GM21576 (cell line): ENCODE data around the gene MYADM.
A peak's percentile ranks its signal among the peaks of the same experiment; 100 is the strongest.
"Not testable (repeated sequence)": the region's sequence is repeated elsewhere in the genome, so short reads cannot be mapped to it uniquely, and the experiment has no call there.

Source experiments
- ATAC-seq: cut with Tn5 transposase; IDR thresholded peaks from one replicate; pipeline ENCODE4 v1.9.1; 2021; ENCODE audit warnings: mild to moderate bottlenecking, moderate library complexity; ENCODE audit not compliant: unreplicated experiment

The MYADM gene, protein sequence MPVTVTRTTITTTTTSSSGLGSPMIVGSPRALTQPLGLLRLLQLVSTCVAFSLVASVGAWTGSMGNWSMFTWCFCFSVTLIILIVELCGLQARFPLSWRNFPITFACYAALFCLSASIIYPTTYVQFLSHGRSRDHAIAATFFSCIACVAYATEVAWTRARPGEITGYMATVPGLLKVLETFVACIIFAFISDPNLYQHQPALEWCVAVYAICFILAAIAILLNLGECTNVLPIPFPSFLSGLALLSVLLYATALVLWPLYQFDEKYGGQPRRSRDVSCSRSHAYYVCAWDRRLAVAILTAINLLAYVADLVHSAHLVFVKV

DNA sequence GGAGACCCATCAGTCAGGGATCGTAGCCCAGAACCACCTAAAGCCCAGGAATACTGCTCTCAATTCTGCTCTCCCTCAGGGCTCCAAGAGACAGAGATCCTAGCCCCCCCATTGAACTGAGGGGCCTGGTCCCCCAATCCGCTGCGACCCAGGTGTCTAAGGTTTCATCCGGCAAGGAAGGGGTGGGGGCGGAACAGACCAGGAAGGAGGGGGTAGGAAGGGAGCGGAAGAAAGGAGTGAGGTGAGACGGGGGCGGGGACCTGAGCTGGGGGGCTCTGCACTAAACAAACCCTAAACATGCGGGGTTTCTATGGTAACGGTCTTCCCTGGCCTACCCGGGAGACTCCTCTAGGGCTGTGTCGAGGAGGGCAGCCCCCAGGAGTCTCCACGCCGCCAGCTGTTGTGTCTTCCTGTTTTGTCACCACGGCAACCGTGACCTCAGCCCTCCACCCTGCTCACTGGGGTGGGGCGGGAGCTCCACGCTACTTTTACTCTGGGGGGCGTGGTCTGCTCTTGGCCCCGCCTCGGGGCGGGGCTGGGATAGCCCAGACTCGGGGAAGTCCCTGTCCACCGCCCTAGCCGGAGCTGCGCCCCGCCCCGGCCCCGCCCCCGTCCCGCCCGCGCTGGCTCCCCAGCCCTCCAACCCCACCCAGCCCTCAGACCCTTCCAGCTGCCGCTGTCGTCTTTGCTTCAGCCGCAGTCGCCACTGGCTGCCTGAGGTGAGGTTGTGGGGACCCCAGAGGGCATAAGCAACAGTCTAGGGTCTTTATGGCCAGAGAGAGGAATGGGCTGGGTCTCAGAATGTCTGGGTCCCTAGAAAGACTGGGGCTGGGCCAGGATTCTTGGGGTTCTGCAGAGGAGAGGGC, at the start of gene MYADM:
Gene MYADM, plus strand, starts transcription at position 659 of the 866 bp plus-strand sequence. CDS start 5,647 bp downstream, outside the sequence.
- peak; percentile 69 for ATAC-seq

DNA sequence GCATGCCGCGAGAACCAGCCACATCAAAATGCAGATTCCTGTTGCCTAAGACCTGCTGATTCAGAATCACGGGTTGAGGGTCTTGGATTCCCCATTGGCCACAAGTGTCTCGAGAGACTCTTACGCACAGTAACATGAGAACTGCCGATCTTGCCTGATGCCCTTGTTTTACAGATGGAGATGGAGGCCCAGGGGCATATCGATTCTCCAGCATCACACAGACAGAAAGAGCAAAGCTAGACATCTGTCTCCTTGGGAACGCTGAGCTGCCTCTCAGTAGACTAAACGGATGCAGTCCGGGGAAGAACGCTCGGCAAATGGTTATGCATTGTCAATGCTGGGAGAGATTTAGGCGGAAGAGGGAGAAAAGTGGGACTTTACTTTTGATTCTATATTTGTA, 48.9 kb upstream of the MYADM start:
- ATAC-seq = no peak

DNA sequence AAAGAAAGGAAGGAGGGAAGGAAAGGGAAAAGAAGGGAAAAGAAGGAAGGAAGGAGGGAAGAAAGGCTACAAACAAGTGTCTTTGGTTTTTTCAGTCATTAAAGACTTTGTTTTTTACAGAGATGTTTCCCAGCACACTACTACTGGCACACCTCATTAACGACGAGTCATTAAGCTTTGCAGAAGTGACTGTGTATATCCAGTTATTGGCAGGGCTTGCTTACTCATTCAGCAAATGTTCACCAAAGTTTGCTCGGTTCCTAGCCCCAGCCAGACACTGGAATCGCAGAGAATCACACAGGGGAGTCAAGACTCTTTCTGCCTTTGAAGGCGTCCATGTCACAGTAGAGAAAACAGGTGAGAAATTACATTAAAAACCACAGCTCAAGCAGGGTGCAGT, 47.8 kb upstream of the MYADM start:
- ATAC-seq = no peak

DNA sequence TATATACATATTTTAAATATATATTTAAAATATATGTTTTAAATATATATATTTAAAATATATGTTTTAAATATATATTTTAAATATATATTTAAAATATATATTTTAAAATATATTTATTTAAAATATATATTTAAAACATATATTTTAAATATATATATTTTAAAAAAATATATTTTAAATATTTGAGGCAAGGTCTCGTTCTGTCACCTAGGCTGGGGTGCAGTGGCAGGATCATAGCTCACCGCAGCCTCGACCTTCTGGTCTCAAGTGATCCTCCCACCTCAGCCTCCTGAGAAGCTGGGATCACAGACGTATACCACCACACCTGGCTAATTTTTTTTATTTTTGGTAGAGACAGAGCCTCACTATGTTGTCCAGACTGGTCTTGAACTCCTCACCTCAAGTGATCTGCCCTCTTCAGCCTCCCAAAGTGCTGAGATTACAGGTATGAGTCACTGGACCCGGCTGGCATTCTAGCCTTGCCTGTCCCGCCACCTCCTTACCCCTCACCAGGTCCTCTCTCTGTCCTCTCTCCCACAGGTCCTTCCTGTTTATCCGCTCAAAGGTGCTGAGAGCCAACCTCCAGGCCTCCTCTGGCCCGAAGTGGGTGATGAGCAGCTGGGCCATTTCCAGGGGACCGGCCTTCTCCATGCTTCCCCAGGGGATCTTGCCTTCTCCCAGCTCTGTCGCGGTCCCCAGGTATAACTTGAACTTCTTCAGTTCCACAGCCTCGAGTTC, 44.1 kb upstream of the MYADM start:
- ATAC-seq = no peak

DNA sequence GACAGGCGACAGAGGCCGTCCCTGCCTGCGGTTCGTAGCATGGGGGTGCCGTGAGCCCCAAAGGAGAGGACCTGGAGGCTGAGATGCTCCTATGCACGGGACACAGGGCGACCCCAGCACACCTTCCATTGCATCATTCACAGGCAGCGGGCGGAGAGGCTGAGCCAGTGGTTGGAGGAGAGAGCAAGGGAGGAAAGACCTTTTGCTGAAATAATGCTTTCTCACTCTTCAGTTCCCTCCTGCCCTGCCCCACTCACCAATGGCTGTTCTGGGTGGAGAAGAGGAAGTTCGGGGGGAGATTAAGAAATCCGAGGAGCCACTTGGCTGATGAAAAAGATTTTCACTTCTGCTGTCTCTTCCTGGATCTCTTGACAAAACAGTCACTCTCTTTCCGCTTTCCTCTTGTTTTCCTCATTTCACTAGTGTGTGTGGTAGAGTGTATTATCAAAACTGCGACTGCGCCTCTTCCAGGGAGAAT, 43.5 kb upstream of the MYADM start, which contains the start of gene NLRP12:
Gene NLRP12, minus strand, starts transcription at position 181 of the 478 bp plus-strand sequence. Its CDS starts 140 bp downstream, at position 41.
- no peak for ATAC-seq

DNA sequence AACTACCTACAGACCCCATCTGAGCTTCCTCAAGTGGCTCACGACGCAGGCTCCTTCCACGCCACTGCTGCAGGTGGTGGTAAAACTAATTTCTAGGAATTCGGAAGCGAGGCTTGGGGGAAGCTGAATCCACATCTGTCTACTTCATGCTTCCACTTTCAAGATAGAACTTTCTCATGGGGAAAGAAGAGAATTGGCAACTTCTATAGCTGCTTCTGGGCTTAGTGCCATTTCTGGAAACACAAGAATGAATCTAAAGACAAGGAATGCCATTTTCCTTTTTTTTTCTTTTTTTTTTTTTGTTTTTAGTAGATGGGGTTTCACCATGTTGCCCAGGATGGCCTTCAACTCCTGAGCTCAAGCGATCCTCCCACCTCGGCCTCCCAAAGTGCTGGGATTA, 40.8 kb upstream of the MYADM start:
- ATAC-seq = no peak

DNA sequence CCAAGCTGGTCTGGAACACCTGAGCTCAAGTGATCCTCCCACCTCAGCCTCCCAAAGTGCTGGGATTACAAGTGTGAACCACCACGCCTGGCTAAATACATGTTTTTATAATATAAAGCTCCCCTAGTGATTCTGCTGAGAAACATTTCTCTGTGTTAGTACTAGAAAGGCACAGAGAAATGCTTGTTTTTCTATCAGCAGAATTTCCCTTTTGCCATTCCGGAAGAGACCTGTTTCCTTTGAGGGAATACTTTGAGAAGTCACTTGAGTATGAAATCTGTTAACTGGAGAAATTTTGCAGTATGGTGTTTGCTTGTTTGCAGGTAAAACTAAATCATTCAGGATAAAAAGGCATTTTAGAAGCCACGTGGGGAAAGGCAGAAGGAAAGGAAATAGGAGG, 39.2 kb upstream of the MYADM start:
- ATAC-seq = no peak

DNA sequence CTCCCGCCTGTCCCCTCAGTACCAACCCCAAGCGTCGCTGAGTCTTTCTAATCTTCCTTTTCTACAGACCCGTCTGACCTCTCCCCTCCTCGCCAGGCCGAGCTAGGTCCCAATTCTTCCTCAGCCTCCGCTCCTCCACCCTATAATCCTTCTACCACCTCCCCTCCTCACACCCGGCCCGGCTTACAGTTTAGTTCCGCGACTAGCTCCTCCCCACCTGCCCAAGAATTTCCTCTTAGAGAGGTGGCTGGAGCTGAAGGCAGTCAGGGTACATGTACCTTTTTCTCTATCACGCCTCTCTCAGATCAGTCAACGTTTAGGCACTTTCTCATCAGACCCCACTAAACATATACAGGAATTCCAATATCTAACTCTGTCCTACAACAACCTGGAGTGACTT, 34.8 kb upstream of the MYADM start:
- not testable (repeated sequence) for ATAC-seq

DNA sequence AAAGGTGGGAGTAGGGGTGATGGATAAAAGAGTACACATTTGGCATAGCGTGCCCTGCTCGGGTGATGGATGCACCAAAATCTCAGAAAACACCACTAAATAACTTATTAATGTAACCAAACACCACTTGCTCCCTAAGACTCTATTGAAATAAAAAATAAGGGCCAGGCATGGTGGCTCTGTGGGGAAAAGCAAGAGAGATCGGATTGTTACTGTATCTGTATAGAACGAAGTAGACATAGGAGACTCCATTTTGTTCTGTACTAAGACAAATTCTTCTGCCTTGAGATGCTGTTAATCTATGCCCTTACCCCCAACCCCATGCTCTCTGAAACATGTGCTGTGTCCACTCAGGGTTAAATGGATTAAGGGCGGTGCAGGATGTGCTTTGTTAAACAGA, 29.2 kb upstream of the MYADM start:
- ATAC-seq = not testable (repeated sequence)

DNA sequence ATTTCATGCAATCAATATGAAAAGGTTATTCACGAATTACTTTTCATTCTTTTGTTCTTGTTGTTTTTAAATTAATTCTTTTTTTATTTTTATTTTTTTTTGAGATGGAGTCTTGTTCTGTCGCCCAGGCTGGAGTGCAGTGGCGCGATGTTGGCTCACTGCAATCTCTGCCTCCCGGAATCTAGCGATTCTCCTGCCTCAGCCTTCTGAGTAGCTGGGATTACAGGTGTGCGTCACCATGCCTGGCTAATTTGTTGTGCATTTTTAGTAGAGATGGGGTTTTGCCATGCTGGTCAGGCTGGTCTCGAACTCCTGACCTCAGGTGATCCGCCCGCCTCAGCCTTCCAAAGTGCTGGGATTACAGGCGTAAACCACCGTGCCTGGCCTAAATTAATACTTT, 27.4 kb upstream of the MYADM start:
- ATAC-seq = not testable (repeated sequence)

DNA sequence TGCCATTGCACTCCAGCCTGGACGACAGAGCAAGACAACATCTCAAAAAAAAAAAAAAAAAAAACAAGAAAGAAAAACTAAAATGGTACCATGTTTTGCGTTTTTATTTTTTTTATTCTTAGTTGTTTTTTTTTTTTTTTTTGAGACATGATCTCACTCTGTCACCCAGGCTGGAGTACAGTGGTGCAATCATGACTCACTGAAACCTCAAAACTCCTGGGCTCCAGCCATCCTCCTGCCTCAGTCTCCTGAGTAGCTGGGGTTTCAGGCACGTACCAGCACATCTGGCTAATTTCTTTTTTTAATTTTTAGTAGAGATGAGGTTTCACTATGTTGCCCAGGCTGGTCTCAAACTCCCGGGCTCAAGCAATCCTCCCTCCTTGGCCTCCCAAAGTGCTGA, 26.8 kb upstream of the MYADM start:
- not testable (repeated sequence) for ATAC-seq

DNA sequence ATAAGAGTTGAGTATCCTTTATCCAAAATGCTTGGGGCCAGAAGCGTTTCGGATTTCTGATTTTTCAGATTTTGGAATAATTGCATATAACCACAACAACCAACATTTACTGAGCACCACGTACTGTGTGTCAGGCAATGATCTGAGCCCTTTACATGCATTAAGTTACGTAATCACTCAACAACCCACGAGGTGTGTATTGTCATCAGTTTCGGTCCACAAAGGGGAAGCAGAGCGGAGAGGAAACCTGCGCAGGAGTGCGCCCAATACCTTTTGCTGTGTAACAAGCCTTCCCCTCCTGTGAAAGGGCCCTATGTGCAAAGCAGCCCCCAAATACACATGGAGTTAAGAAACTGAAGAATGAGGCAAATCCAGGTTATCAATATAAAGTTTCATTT, 22.8 kb upstream of the MYADM start:
- no peak for ATAC-seq

DNA sequence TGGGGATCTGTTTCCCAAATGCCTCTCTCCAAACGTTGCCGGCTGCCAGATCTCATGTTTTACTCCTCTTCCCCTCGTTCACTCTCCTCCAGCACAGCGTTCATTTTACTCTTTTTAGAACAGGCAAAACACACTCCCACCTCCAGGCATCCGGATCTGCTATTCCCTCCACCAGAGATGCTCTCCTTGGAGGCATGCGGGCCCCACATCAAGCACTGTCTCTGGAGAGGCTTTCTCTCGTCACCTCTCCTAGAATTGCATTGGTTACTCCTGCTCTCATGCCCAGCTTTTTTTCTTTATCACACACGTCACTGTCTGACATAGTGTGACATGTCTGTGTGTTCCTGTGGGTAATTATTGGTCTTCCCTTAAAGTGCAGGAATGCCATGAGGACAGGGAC, 20.1 kb upstream of the MYADM start:
- ATAC-seq = no peak

DNA sequence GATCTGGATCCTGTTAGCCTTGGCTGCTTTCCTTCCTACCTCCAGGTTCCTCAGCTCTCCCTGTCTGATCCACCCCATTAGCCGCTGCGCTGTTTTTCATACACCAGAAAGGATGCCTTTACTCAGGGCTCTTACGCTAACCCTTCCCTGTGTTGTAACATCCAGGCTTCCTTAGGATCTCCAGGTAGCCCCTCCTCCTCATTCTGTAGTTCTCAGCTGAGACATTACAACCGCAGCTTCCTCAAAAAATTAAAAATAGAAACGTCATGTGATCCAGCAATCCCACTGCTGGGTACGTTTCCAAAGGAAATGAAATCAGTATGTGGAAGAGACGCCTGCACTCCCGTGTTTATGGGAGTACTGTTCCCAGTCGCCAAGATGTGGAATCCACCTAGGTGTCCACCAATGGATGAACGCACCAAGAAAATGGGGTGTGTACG, 18.4 kb upstream of the MYADM start:
- ATAC-seq = no peak

DNA sequence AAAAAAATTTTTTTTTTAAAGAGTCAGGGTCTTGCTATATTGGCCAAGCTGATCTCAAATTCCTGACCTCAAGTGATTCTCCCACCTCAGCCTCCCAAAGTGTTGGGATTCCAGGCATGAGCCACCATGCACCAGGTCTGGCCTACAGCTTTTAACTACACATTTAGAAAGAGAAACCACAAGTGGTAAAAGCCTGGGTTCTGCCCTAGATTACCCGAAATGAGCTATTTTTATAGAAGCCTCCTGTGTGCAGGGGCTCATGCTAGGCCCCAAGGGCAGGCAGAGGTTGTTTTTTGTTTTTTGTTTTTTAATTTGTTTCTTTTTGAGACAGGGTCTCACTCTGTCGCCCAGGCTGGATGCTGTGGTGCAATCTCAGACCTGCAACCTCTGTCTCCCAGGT, 14.0 kb upstream of the MYADM start:
- ATAC-seq = peak; percentile 48

DNA sequence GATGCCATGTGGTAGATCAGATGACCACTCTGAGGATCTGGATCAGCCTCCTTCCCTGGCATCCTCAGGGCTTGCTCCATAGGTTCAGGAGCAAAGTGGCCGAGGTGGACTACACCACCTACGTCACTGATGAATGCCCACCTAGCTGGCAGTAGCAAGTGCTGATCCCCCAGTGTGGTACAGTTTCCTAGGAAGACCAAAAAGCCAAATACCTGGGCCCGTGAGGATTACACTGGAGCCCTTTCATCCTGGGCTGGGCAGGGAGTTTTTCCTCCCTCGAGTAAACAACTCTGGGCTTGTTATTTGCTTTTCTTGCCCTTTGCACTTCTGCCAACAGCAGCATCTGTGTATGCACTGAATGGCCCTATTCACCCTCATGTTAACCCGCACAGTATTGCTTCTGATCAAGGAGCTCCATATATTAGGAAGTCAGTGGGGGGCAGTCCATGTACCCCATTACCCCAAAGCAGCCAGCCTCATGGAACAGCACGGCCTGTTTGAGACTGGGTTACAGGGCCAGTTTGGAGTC, 3.3 kb upstream of the MYADM start:
- ATAC-seq = no peak

DNA sequence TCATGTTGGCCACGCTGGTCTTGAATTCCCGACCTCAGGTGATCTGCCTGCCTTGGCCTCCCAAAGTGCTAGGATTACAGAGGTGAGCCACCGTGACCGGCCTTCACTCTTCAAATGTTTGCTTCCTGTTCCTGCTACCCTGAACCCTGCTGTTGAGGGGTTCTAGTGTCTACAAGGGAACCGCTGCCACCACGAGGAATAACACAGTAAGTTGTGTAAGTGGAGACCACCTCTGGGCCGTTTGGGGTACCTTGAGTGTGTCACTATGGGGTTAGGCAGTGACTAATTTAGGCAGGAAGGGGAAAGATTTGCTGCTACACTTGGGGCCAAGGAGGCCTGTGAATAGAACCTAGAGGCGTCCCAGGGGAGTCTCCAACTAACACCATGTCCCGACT, 2.2 kb upstream of the MYADM start:
- ATAC-seq = no peak

DNA sequence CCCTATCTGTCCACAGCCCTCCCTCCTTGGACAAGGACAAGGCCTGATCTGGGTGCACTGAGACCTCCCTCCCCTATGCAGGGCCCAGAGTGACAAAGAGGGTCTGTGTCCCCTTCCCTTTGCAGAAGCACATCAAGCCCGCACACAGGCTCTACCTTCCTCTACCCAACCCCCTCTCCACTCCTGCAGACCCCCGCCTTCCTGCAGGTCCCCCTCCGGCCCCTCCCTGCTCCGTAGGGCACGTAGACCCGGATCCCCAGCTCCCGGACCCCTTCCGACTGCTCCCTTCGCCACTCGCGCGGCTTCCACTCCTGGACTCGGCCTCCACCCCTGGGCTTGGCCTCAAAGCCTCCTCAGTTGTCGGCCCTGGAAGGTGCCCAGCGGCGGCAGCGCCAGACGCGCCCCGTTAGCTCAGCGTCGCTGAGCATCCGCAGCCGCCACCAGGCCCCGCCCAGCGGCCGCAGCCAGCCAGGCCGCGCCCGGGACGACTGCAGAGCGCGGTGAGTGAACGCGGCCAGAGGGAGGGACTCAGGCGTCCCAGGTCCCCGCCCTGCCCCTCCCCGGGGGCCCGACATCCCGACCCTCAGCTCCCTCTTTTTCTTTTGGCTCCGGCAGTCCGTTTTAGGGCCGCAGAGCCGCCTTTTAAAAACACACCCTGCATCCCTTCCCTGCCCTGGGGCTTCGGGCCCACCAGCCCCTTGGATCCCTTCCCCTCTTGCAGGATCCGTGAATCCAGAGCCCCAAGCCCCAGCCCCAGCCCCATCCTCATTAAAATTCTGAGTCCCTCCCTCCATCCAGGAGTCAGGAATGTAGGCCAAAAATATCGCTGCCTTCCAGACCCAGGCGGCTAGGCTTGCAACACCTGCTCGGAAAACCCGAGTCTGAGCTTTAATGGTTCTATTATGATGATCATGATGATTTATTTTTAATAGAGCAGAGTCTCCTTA, 1.5 kb upstream of the MYADM start:
- ATAC-seq = peak; percentile 36

DNA sequence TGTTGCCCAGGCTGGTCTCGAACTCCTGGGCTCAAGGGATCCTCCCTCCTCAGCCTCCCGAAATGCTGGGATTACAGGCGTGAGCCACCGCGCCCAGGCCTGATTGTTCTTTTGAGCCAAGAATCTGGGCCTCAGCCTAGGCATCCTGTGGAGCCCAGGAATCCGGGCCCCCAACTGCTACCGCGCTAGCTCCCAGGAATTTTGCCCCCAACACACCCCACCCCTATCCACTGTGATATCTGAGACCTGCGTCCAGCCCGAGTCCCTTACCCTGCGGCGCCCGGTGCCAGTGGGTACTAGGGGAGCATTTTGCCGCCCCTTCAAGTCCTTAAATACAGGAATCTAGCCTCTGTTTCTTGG, 838 bp upstream of the MYADM start:
- ATAC-seq = no peak
